Left kidney (tissue), 2 donors: ENCODE results near the gene RASEF. TPM values are rescaled to one million over a fixed set of nuclear protein-coding genes. Genes with fewer than 3 reads are reported as not detected.

Source experiments
- DNase-seq: peaks from one replicate; pipeline ENCODE4 v3.0.0-alpha.2; 2013
- polyA plus RNA-seq: library from polyadenylated mRNA; unstranded; fragments of 120-200 nt; gene quantifications from one replicate; pipeline ENCODE4 v1.2.1, GENCODE V29; 2013; ENCODE audit not compliant: insufficient read length

Gene RASEF
- polyA plus RNA-seq, 1 donor, result 8.5 TPM

- DNase-seq, result no peak
These were observed 6.0 kb downstream of the RASEF start for GRCh38 chr9:83056911-83057310.

DNA sequence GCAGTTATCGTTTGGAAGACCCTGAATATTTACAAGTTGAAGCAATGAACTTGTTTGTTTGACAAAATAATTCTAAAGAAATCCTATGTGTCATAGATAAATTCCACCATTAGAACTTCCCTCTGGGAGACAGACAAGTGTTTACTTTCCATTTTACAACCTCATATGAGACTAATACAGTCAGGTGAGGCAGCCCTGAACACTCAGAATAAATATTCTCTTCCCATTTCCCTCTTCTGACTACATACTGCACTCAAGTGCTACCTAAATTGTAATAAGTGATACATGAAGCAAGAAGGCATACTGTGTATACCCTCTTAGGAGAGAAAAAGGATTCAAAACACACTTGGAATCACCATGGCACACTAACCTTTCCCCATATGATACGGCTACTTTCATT, 6.8 kb downstream of the RASEF start:
- DNase-seq, result no peak

DNA sequence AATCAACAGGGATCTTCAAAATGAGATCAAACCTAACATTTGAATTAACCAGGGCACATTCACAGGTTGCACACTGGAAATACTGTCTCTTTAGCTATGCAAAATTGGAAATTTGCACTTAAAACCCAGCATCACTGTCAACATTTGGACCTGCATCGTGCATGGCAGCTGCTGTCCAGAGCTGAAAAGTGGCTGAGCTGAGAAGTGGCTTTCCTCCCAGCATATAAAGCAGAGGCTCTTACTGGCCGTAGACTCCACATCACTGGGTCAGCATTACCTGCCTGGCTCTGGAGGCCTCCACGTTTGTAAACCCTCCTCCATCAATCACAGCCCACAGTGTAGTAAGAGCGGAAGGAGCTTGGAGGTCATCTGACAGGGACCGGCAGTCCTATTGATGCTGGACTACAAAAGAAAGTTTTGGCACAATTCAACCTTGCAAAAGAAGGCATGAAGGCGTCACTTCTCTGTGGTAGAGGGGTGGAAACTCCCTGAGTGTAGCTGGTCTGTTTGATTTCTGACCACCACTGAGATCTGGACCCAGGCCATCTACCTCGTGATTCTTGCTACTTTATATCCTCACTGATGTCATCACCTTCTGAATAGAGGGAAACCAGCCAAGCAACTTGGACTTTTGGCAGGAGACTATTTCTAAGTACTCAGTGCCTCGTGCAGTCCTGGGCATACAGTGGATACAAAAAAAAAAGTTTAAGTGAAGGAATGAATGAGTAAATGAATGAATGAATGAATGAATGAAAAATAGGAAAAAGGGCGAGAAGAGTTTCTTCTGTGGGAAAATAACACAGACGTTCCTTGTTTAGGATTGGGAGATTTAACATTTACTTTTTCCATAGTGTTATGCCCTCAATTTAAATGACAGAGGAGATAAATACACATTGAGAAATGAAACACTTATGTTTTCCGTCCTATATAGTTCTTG, 14.8 kb downstream of the RASEF start:
- DNase-seq, result no peak

GRCh38 chr9:83043597-83043996, 19.3 kb downstream of the RASEF start:
- peak; percentile 28 for DNase-seq

DNA sequence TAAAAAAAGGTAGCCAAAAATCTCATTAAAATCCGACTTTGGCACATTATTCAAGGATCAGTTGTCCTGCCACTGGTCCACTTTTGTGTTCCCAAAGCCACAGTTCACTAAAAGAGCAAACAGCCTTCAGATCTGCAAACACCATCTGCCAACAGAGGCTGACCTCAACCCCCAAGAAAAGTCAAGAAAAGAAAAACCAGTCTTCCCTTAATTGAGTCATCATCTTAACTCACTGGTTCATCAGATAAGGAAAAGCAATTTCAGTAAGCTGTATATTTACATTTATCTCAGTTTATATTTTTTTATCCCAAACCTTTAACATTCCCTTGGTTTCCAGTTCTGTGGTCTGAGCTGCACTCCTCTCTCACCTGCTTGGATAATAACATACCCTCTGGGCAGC, 21.2 kb downstream of the RASEF start:
- DNase-seq, result no peak

DNA sequence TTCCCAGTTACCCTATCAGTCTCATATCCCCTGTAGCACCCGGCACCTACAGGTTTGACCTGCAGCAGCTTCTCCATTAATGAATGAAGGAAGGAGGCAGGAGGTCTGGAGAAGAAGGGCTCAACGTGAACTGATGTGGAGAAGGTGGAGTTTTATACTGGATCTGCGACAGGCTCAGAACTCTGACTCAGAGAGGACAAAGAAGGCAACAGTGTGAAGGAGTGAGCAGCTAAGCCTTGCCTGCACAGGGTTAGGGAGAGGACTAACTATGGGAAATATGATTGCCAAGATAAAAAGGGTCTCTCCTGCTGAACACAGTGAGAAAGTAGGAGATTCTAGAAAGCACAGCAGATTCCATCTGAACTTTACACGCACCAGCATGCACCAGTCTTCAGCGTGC, 23.6 kb downstream of the RASEF start:
- no peak for DNase-seq

DNA sequence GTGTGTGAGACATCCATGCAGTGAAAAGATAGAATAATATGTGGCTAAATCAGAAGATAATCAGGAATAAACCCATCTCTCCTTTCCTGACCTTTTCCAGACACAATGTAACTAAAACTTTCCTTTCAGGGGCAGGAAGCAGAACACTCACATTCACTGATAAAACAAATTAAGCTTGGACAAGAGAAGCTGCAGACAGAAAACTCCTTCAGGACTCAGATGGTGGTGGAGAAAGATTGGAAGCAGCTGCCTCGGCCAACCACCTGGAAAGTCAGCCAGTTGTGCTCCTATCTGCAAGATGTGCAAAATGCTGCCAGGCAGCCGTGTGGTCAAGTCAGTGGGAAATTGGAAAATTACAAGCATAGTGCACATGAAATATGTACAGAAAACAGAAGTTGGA, 26.9 kb downstream of the RASEF start:
- DNase-seq, result no peak

GRCh38 chr9:83035143-83035542, 27.8 kb downstream of the RASEF start:
- DNase-seq, result no peak

GRCh38 chr9:83034587-83034986, 28.4 kb downstream of the RASEF start:
- no peak for DNase-seq

GRCh38 chr9:83034026-83034425, 28.9 kb downstream of the RASEF start:
- no peak for DNase-seq

DNA sequence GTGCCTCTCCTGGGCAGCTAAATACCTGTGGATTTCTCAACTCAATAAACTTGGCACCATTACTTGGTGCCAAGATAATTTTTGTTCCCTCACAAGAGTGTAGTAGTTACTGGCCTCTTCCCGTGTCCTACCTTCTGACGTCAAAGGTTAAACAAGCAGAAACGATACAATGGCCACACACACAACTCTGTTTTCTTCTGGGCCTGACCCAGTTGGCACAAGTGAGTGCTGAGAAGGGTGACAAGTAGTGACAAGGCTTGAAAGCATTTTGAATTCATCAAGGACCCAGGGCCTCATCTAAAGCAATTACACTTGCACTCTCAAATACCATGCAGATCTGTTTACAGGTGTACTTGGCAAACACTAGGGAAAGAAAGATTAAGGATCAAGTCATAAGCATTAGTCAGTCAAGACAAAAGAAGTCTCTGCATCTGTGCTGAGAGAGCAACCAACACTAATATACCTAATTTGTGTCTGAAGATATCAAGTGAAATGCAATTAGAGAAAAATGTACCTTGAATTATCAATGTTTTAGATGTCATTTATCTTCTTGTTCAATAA, 30.8 kb downstream of the RASEF start:
- no peak for DNase-seq

GRCh38 chr9:83030391-83031107, 32.4 kb downstream of the RASEF start:
- no peak for DNase-seq

DNA sequence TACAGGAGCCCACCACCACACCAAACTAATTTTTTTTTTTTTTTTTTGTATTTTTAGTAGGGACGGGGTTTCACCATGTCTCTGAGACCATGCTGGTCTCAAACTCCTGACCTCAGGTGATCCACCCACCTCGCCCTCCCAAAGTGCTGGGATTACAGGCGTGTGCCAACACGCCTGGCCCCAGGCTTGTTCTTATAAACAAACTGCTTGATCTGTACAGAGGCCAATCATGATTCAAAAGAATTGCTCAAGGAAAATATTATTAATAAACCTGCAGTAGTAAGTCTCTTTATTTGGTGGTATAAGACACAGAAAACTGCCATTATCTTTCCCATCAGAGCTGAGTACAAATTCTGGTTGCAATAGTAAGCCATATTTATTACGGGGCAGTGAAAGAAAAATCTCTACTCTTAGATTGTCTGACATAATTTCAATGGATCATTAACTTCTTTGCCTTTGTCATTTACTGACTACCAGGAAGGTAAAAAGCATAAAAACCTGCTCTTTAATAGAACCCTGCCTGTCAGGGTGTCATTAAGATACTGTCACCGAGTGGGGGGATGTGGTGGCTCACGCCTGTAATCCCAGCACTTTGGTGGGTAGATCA, 33.3 kb downstream of the RASEF start:
- no peak for DNase-seq

DNA sequence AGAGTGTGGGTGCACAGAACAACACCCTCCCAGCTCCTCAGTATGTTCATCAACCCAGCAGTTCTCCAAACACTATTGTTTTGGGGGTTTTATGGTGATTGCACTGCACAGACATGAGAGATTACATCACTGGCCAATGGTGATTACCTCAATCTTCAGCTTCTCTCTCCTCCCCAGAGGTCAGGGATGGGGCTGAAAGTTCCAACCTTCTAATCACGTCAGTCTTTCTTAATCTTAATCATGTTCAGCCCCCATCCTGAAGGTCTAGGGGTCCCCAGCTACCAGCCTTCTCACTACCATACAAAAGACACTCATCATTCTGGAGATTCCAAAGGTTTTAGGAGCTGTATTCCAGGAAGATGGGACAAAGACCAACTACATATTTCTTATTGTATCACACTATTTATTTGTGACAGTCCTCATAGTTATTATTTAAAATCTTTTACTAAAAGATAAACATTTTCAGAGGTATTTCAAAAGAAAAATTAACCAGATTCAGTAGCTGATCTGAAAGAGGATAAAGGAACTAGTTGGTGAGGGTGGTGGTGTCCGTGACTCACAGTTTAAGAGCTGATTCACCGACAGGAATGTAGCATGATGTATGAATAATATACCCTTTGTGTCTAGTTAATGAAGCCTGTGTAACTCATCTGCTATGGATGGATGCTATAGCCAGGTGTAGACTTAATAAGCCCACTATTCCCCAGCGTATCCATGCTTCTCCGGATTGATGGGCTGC, 35.6 kb downstream of the RASEF start:
- no peak for DNase-seq

DNA sequence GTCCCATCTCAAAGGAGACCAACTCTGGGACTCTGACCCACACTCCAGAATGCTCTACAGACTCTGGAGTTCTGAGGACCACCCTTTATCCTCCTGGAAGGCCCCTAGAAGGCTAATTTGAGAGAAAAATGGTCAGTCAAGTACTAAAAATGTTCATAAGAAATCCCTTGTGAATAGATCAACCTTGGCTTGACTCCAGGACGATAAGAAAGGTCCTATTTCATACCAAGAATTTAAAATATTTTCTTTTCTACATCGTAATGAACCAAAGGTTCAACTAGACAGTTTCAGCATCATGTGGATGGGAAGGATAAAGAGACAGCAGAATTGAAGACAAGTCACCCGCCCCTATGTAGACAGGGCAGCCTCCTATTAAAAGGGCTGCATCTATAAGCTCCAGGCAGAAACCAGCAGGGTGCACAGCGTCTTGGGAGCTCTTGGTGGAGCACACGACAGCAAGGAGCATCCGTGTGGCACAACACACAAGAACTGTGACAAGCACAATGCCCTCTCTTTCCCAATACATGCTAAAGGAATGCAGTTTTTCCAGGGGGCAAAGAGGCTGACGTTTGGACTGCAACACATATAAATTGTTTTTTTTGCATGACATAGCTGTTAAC, 38.3 kb downstream of the RASEF start:
- DNase-seq, result no peak

GRCh38 chr9:83023151-83023550, 39.8 kb downstream of the RASEF start:
- DNase-seq, result no peak

DNA sequence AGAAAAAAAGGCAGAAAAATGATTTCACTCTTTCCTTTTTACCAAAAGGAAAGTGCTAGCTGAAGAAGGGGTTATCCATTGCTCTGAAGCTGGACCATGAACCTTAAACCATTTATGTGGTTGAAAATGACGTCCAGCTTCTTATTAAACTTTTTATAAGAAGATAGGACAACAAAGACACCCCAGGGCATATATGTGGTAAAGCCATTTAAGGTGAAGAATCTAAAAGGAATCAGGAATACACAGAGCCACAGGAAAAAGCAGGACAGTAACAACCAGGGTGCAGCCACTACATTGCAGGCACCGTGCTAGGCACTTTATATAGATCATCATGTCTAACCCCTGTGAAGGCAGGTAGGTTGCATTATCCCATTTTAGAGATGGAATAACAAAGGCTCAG, 42.1 kb downstream of the RASEF start:
- DNase-seq, result no peak

GRCh38 chr9:83020327-83020726, 42.6 kb downstream of the RASEF start:
- DNase-seq, result no peak

DNA sequence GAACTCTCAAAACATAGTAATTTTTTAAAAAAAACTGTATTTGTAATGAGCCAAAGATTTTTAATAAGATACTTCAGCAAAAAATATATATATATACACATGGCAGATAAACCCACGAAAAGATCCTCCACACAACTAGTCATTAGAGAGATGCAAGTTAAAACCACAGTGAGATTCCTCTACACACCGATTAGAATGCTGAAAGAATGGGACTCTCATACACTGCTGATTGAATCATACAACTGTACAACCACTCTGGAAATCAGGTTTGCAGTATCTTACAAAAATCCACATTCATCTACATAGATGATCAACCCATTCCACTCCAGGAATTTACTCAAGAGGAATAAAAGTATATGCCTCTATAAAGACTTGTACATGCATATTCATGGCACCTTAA, 43.7 kb downstream of the RASEF start:
- DNase-seq, result no peak

- no peak for DNase-seq
These were observed 47.0 kb downstream of the RASEF start for GRCh38 chr9:83015897-83016296.

DNA sequence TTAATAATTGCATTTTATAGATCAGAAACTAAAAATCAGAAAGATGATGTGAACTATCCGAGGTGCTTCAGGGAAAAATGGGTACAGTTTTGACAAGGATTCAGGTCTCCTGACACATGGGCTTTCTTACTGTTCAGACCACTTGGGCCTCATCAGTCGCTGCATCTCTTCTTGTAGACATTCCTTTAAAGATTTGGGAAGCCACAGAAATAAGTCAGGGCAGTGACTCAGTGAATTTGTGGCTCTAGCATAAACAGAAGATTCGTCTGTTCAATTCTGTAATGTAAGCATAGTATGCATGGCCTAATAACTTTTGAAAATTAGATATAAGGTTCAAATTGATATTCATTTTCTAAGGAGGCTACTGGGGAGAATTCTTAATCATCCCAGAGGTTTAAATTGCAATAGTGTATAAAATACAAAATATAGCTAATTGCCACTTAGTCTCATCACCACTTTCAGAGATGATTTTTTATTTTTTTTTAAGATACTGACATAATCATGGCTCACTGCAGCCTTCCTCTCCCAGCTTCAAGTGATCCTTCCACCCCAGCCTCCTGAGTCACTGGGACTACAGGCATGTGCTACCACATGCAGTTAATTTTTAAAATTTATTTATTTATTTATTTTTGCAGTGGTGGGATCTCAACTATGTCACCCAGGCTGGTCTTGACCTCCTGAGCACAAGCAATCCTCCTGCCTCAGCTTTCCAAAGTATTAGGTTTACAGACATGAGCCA, 48.9 kb downstream of the RASEF start:
- no peak for DNase-seq
